H9 (cell line): ENCODE results near the gene ORMDL2. TPM values are rescaled to one million over a fixed set of nuclear protein-coding genes. Genes with fewer than 3 reads are reported as not detected.
A peak's percentile ranks its signal among the peaks of the same experiment; 100 is the strongest.
"Not testable (repeated sequence)": the region's sequence is repeated elsewhere in the genome, so short reads cannot be mapped to it uniquely, and the experiment has no call there.

Source experiments
- DNase-seq: peaks from one replicate; pipeline ENCODE4 v3.0.0-alpha.2; 2017
- H2AFZ ChIP-seq: one replicate; pipeline ENCODE4 v1.6.1; 2013; ENCODE audit warnings: mild to moderate bottlenecking, low read length, control low read depth, moderate library complexity
- H2AK5ac ChIP-seq: 2 replicates; pipeline ENCODE4 v1.6.1; 2013; ENCODE audit warnings: low read length, control low read depth, mixed read lengths; ENCODE audit not compliant: insufficient read length
- H2BK120ac ChIP-seq: one replicate; pipeline ENCODE4 v1.6.1; 2013; ENCODE audit warnings: low read depth, mild to moderate bottlenecking, low read length, control low read depth, inconsistent platforms; ENCODE audit not compliant: poor library complexity, severe bottlenecking
- H2BK12ac ChIP-seq: 2 replicates; pipeline ENCODE4 v1.6.1; 2013; ENCODE audit warnings: low read length, control low read depth, mixed read lengths, low read depth; ENCODE audit not compliant: insufficient read length
- H2BK15ac ChIP-seq: 2 replicates; pipeline ENCODE4 v1.6.1; 2013; ENCODE audit warnings: low read depth, low read length, control low read depth
- H2BK20ac ChIP-seq: one replicate; pipeline ENCODE4 v1.6.1; 2013; ENCODE audit warnings: low read depth, mild to moderate bottlenecking, low read length, control low read depth, inconsistent platforms; ENCODE audit not compliant: poor library complexity, severe bottlenecking
- H2BK5ac ChIP-seq: 2 replicates; pipeline ENCODE4 v1.6.1; 2013; ENCODE audit warnings: low read length, control low read depth, mixed read lengths; ENCODE audit not compliant: insufficient read length
- H3K14ac ChIP-seq: 2 replicates; pipeline ENCODE4 v1.6.1; 2013; ENCODE audit warnings: low read length, control low read depth; ENCODE audit not compliant: insufficient read depth
- H3K18ac ChIP-seq: 2 replicates; pipeline ENCODE4 v1.6.1; 2013; ENCODE audit warnings: low read depth, mild to moderate bottlenecking, mixed read lengths, low read length, control low read depth; ENCODE audit not compliant: insufficient read length
- H3K23ac ChIP-seq: 2 replicates; pipeline ENCODE4 v1.6.1; 2013; ENCODE audit warnings: low read length, control low read depth, mixed read lengths, low read depth; ENCODE audit not compliant: insufficient read length
- H3K23me2 ChIP-seq: 2 replicates; pipeline ENCODE4 v1.6.1; 2013; ENCODE audit warnings: low read depth, mild to moderate bottlenecking, mixed read lengths, low read length, control low read depth; ENCODE audit not compliant: insufficient read length, poor library complexity, severe bottlenecking
- H3K27ac ChIP-seq: 2 replicates; pipeline ENCODE4 v1.5.1; 2013; ENCODE audit warnings: low read length, control low read depth, mixed read lengths, low read depth; ENCODE audit not compliant: insufficient read length
- H3K27me3 ChIP-seq: 2 replicates; pipeline ENCODE4 v1.6.1; 2013; ENCODE audit warnings: low read length, control low read depth, inconsistent platforms; ENCODE audit not compliant: insufficient read depth
- H3K4ac ChIP-seq: 2 replicates; pipeline ENCODE4 v1.6.1; 2013; ENCODE audit warnings: low read depth, mild to moderate bottlenecking, control low read depth, inconsistent platforms, low read length, moderate library complexity
- H3K4me1 ChIP-seq: 2 replicates; pipeline ENCODE4 v1.6.1; 2013; ENCODE audit warnings: low read length, control low read depth, inconsistent platforms; ENCODE audit not compliant: insufficient read depth
- H3K4me2 ChIP-seq: 2 replicates; pipeline ENCODE4 v1.6.1; 2013; ENCODE audit warnings: low read length, control low read depth, mixed read lengths; ENCODE audit not compliant: insufficient read length, insufficient read depth
- H3K56ac ChIP-seq: 2 replicates; pipeline ENCODE4 v1.6.1; 2013; ENCODE audit warnings: low read depth, mild to moderate bottlenecking, mixed read lengths, low read length, control low read depth; ENCODE audit not compliant: insufficient read length
- H3K79me1 ChIP-seq: 2 replicates; pipeline ENCODE4 v1.6.1; 2013; ENCODE audit warnings: low read depth, mild to moderate bottlenecking, moderate library complexity, low read length, control low read depth, inconsistent platforms; ENCODE audit not compliant: insufficient read depth, poor library complexity, severe bottlenecking
- H3K79me2 ChIP-seq: 2 replicates; pipeline ENCODE4 v1.6.1; 2013; ENCODE audit warnings: low read length, control low read depth, inconsistent platforms; ENCODE audit not compliant: insufficient read depth
- H3K9ac ChIP-seq: 2 replicates; pipeline ENCODE4 v1.6.1; 2013; ENCODE audit warnings: low read length, control low read depth, mixed read lengths; ENCODE audit not compliant: insufficient read length; ENCODE audit errors: extremely low read depth
- H3K9me3 ChIP-seq: one replicate; pipeline ENCODE4 v1.6.1; 2013; ENCODE audit warnings: low read depth, low read length, inconsistent platforms; ENCODE audit not compliant: control insufficient read depth
- H3T11ph ChIP-seq: one replicate; pipeline ENCODE4 v1.6.1; 2013; ENCODE audit warnings: mild to moderate bottlenecking, low read length, control low read depth, inconsistent platforms
- H4K20me1 ChIP-seq: one replicate; pipeline ENCODE4 v1.6.1; 2013; ENCODE audit not compliant: control insufficient read depth, insufficient read length, insufficient read depth
- H4K5ac ChIP-seq: 2 replicates; pipeline ENCODE4 v1.6.1; 2013; ENCODE audit warnings: low read depth, mild to moderate bottlenecking, mixed read lengths, low read length, control low read depth; ENCODE audit not compliant: insufficient read length
- H4K8ac ChIP-seq: replicated peaks from 2 replicates; pipeline ENCODE4 v1.6.1; 2013; ENCODE audit warnings: low read length, control low read depth, mixed read lengths, low read depth; ENCODE audit not compliant: insufficient read length
- H4K91ac ChIP-seq: 2 replicates; pipeline ENCODE4 v1.6.1; 2013; ENCODE audit warnings: low read depth, mild to moderate bottlenecking, moderate library complexity, mixed read lengths, low read length, control low read depth; ENCODE audit not compliant: insufficient read length
- H3K27ac Mint-ChIP-seq, 3 experiments: 2 replicates in 2 of 3; 3 replicates in 1 of 3; pipeline ENCODE4 v1.8.0; 2020 to 2021; ENCODE audit warnings: mixed read lengths in 3 of 3, mild to moderate bottlenecking in 1 of 3, moderate library complexity in 1 of 3
- H3K27me3 Mint-ChIP-seq: 2 replicates; pipeline ENCODE4 v1.8.0; 2021; ENCODE audit warnings: low read depth, mild to moderate bottlenecking, moderate library complexity, mixed read lengths
- H3K36me3 Mint-ChIP-seq, 3 experiments: 2 replicates in 2 of 3; 3 replicates in 1 of 3; pipeline ENCODE4 v1.8.0; 2020 to 2021; ENCODE audit warnings: low read depth in 3 of 3, mixed read lengths in 3 of 3; ENCODE audit not compliant: insufficient read depth in 1 of 3
- H3K4me1 Mint-ChIP-seq, 2 experiments: 2 replicates each; pipeline ENCODE4 v1.8.0; 2020; ENCODE audit warnings: mixed read lengths in 2 of 2
- H3K4me3 Mint-ChIP-seq, 2 experiments: 2 replicates in 1 of 2; 3 replicates in 1 of 2; pipeline ENCODE4 v1.8.0; 2020 to 2021; ENCODE audit warnings: mild to moderate bottlenecking in 2 of 2, mixed read lengths in 2 of 2, moderate library complexity in 1 of 2
- H3K9me3 Mint-ChIP-seq, 2 experiments: 2 replicates in 1 of 2; 3 replicates in 1 of 2; pipeline ENCODE4 v1.8.0; 2020; ENCODE audit warnings: mild to moderate bottlenecking in 2 of 2, mixed read lengths in 2 of 2, moderate library complexity in 1 of 2
- CTCF ChIP-seq: fragments of 200-600 bp; sonication (generic); conservative IDR thresholded peaks from 3 replicates; pipeline ENCODE4 v1.8.0; 2021; ENCODE audit warnings: antibody characterized with exemption, mild to moderate bottlenecking
- WGBS: extraction: QIAGEN DNeasy Blood & Tissue Kit; methylation state at CpG from one replicate; pipeline ENCODE4 v1.1.7; 2013; ENCODE audit warnings: missing lambda C conversion rate, low lambda C conversion rate, mixed read lengths; ENCODE audit not compliant: insufficient read length; ENCODE audit errors: extremely low coverage; 5-methylcytosine and 5-hydroxymethylcytosine counted together
- total RNA-seq: library from RNA; stranded (reverse); gene quantifications from 2 replicates; pipeline ENCODE4 v1.2.1, GENCODE V29; 2021

The ORMDL2 gene
- total RNA-seq, 1 experiment from 2014 or later: 51.3 TPM

- H3K4me2 ChIP-seq: no peak overlapping the region
- H3K56ac ChIP-seq: no peak overlapping the region
- H3K4me1 ChIP-seq: no peaks in the 10 kb centered on the region
- Mint-ChIP-seq H3K4me1 (peaks cover 24 to 33% of the 10 kb centered on the region in 2 experiments), H3K9me3 (no peaks in the 10 kb centered on the region; a peak in 2 of 5 replicates), H3K27ac (peak overlapping the region in 2 of 3 experiments; percentile 46 to 94; a peak in 3 of 7 replicates), H3K4me3 (peak overlapping the region in 1 of 2 experiments; percentile 28; a peak in 1 of 5 replicates), H3K27me3 (no peaks in the 10 kb centered on the region; the same call in 1 of the 2 replicates), H3K36me3 (peaks cover 1 to 9% (median 7%) of the 10 kb centered on the region in 3 experiments; a peak in 5 of 7 replicates)
- peaks cover 9% of the 10 kb centered on the region for H3K23me2 ChIP-seq
- H2BK12ac ChIP-seq: no peak overlapping the region
- no peaks in the 10 kb centered on the region for H3K79me2 ChIP-seq
- no peak overlapping the region for H3K4ac ChIP-seq
- H3K9me3 ChIP-seq: no peaks in the 10 kb centered on the region
- no peak overlapping the region for H3K27ac ChIP-seq
- no peaks in the 10 kb centered on the region for H4K20me1 ChIP-seq
- no peak overlapping the region for H2AFZ ChIP-seq
- H3K14ac ChIP-seq: no peak overlapping the region
- DNase-seq: no peak
- H2BK120ac ChIP-seq: no peak overlapping the region
- H3K79me1 ChIP-seq: no peaks in the 10 kb centered on the region
- no peak overlapping the region for H2AK5ac ChIP-seq
- H2BK5ac ChIP-seq: no peak overlapping the region
- H3K18ac ChIP-seq: no peak overlapping the region
- H2BK15ac ChIP-seq: no peak overlapping the region
- no peak overlapping the region for H3T11ph ChIP-seq
- no CpG with 5 or more reads among the region's 10 CpGs for WGBS
- no peak overlapping the region for H2BK20ac ChIP-seq
- H3K23ac ChIP-seq: no peak overlapping the region
- no peak overlapping the region for H4K8ac ChIP-seq
- no peak overlapping the region for H4K5ac ChIP-seq
- H3K9ac ChIP-seq: no peak overlapping the region
- no peak for TF ChIP-seq CTCF
- H3K27me3 ChIP-seq: no peaks in the 10 kb centered on the region
- no peak overlapping the region for H4K91ac ChIP-seq
These were observed 15.2 kb downstream of the ORMDL2 start for GRCh38 chr12:55833056-55833455.

- H3K4me1 ChIP-seq, H2BK15ac ChIP-seq, H3K9ac ChIP-seq, H3K27me3 ChIP-seq, H2AFZ ChIP-seq, H4K20me1 ChIP-seq, H3K4me2 ChIP-seq, DNase-seq, H4K5ac ChIP-seq, H3K27ac Mint-ChIP-seq, H3K56ac ChIP-seq, H2BK5ac ChIP-seq, H4K91ac ChIP-seq, H4K8ac ChIP-seq, H3K4ac ChIP-seq, H3K9me3 Mint-ChIP-seq, H3K18ac ChIP-seq, H2AK5ac ChIP-seq, H3K27me3 Mint-ChIP-seq, H3K79me1 ChIP-seq, H3T11ph ChIP-seq, H3K79me2 ChIP-seq, H3K9me3 ChIP-seq, H3K23me2 ChIP-seq, H3K27ac ChIP-seq, H3K36me3 Mint-ChIP-seq, H3K4me3 Mint-ChIP-seq, H3K23ac ChIP-seq, H2BK20ac ChIP-seq, H2BK12ac ChIP-seq, H3K14ac ChIP-seq, H2BK120ac ChIP-seq: not testable (repeated sequence)
- WGBS: no CpG with 5 or more reads among the region's 6 CpGs
- peaks cover 21 to 29% of the 10 kb centered on the region in 2 experiments for H3K4me1 Mint-ChIP-seq
These were observed 16.6 kb downstream of the ORMDL2 start for GRCh38 chr12:55834400-55834799.
